IPS-NIHi7 (cell line): Measurements from ENCODE around the gene IKZF4.
"Not testable (repeated sequence)": the region's sequence is repeated elsewhere in the genome, so short reads cannot be mapped to it uniquely, and the experiment has no call there.

Source experiments
- DNase-seq: peaks from one replicate; pipeline ENCODE4 v3.0.0; 2012; ENCODE audit warnings: mixed read lengths; ENCODE audit errors: extremely low spot score

Gene IKZF4

GRCh38 chr12:55999522-55999921 is 21.3 kb upstream of the IKZF4 start:
- not testable (repeated sequence) for DNase-seq

- not testable (repeated sequence) for DNase-seq
These were observed 20.8 kb upstream of the IKZF4 start for GRCh38 chr12:55999999-56000540.

- no peak for DNase-seq
These were observed 19.2 kb upstream of the IKZF4 start for GRCh38 chr12:56001487-56002100.

GRCh38 chr12:56003376-56003775 is 17.5 kb upstream of the IKZF4 start:
- not testable (repeated sequence) for DNase-seq

- no peak for DNase-seq
These were observed 16.6 kb upstream of the IKZF4 start for GRCh38 chr12:56004211-56004610.

- peak; percentile 95 for DNase-seq
These were observed 13.0 kb upstream of the IKZF4 start for GRCh38 chr12:56007564-56008559.

- DNase-seq: no peak
These were observed 10.7 kb upstream of the IKZF4 start for GRCh38 chr12:56010111-56010570.

GRCh38 chr12:56011509-56012090 is 9.2 kb upstream of the IKZF4 start:
- DNase-seq: no peak

- no peak for DNase-seq
These were observed 7.4 kb upstream of the IKZF4 start for GRCh38 chr12:56013482-56013881.

GRCh38 chr12:56014205-56014604 is 6.6 kb upstream of the IKZF4 start:
- no peak for DNase-seq

- DNase-seq: no peak
These were observed 3.7 kb upstream of the IKZF4 start for GRCh38 chr12:56017181-56017580.

- no peak for DNase-seq
These were observed 2.5 kb upstream of the IKZF4 start for GRCh38 chr12:56018356-56018755.

GRCh38 chr12:56021889-56022497 is 1.1 kb downstream of the IKZF4 start:
- DNase-seq: no peak

- DNase-seq: no peak
These were observed 7.8 kb downstream of the IKZF4 start for GRCh38 chr12:56028511-56029165.

GRCh38 chr12:56029166-56029519 is 8.3 kb downstream of the IKZF4 start:
- no peak for DNase-seq

- peak; percentile 67 for DNase-seq
These were observed 8.9 kb downstream of the IKZF4 start for GRCh38 chr12:56029666-56030293.

GRCh38 chr12:56031987-56032386 is 11.1 kb downstream of the IKZF4 start:
- DNase-seq: no peak

- no peak for DNase-seq
These were observed 13.9 kb downstream of the IKZF4 start for GRCh38 chr12:56034586-56035332.

- DNase-seq: no peak
These were observed 16.3 kb downstream of the IKZF4 start for GRCh38 chr12:56037161-56037560.

GRCh38 chr12:56038022-56038655 is 17.3 kb downstream of the IKZF4 start:
- DNase-seq: no peak
